Motor neuron (in vitro differentiated cells): ENCODE data around the gene DENND4B. TPM values are rescaled to one million over a fixed set of nuclear protein-coding genes. Genes with fewer than 3 reads are reported as not detected.
A peak's percentile ranks its signal among the peaks of the same experiment; 100 is the strongest.

Source experiments
- ATAC-seq, 8 experiments: fragments of 200-7000 bp; cut with Tn5 transposase; replicated peaks in 6 of 8; 2 replicates each; pipeline ENCODE4 v1.8.0; 2021; ENCODE audit warnings: mild to moderate bottlenecking in 8 of 8, moderate library complexity in 8 of 8
- H3K27ac ChIP-seq, 2 donors: fragments of 250-450 bp; sonication (Bioruptor Pico); 2 replicates each; pipeline ENCODE4 v1.9.0; 2021; ENCODE audit warnings: antibody characterized with exemption in 2 of 2, mild to moderate bottlenecking in 2 of 2, moderate library complexity in 1 of 2
- H3K4me1 ChIP-seq, 2 donors: fragments of 250-450 bp; sonication (Bioruptor Pico); replicated peaks in 1 of 2; 2 replicates each; pipeline ENCODE4 v1.6.1; 2021; ENCODE audit warnings: antibody characterized with exemption in 2 of 2, mild to moderate bottlenecking in 2 of 2, moderate library complexity in 1 of 2
- H3K4me3 ChIP-seq, 5 donors: fragments of 250-450 bp; sonication (Bioruptor Pico); 2 replicates each; pipeline ENCODE4 v1.9.0; 2021; ENCODE audit warnings: antibody characterized with exemption in 5 of 5, mild to moderate bottlenecking in 5 of 5, moderate library complexity in 4 of 5
- WGBS, 10 experiments: fragments of 450-650 bp; shearing (Covaris generic); methylation state at CpG; one replicate each; pipeline ENCODE4 v1.0.0; 2022; 5-methylcytosine and 5-hydroxymethylcytosine counted together
- in situ Hi-C, 9 experiments: fragments of 400-800 bp; cut with MboI; loops; one replicate each; pipeline ENCODE4 v1.15.0; 2021; ENCODE audit warnings: low sequenced_read_pairs in 9 of 9, low pct_unique_long_range_greater_than_20kb in 2 of 9; ENCODE audit not compliant: unreplicated experiment in 9 of 9
- total RNA-seq, 8 experiments: library from RNA; unstranded; fragments of 300-600 nt; gene quantifications; 2 replicates each; pipeline versions ENCODE4 v1.2.3 to v1.2.4, GENCODE V29; 2022

The DENND4B gene
- total RNA-seq, 8 experiments from 2014 or later: 11.5 to 46.0 (median 29.8) TPM

GRCh38 chr1:153968408-153968807 is 21.9 kb upstream of the DENND4B start:
- Histone ChIP-seq H3K4me1 (peaks cover 14 to 15% of the 10 kb centered on the region in 2 donors), H3K27ac (peak overlapping the region; percentile 73 to 83), H3K4me3 (peak overlapping the region; percentile 43 to 64 (median 54))
- 40 to 69% (median 43%) methylated on average over 1 to 8 of the region's 13 CpGs; no CpG with 5 or more reads in 6 of the 10 experiments for WGBS, 10 experiments
- ATAC-seq: no peak
- in situ Hi-C loops: loop anchor here in 1 of 9 experiments (25.0 kb wide), 1 partner anchor 306 kb away; the partner anchor contains the start of genes ILF2 and SNAPIN

DNA sequence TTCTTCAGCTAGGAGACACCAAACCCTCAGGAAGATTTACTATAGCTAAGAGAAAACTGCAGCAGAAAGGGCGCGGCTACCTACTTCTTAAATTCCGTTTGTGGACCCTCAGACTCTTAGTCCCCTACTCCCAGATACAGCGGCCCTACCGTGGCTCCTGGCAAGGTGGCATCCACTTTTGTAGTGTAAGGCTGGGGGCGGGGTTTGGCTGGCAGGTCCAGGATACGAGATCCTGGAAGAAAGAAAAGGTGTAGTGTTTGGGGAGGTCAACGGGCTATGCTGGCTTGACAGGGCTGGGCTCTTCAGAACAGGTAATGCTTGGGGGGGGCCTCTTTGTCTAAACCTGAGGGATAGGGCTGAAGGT is 21.5 kb upstream of the DENND4B start:
- in situ Hi-C loops: loop anchor here in 1 of 9 experiments (25.0 kb wide), 1 partner anchor 306 kb away; the partner anchor contains the start of genes ILF2 and SNAPIN
- Histone ChIP-seq H3K4me3 (peak overlapping the region; percentile 43 to 64 (median 54)), H3K4me1 (peaks cover 14 to 15% of the 10 kb centered on the region in 2 donors), H3K27ac (peak overlapping the region; percentile 73 to 83)
- ATAC-seq: no peak
- WGBS, 10 experiments: 0 to 32% (median 9%) methylated on average over 1 to 8 of the region's 8 CpGs; no CpG with 5 or more reads in 4 of the 10 experiments

- ATAC-seq: peak; percentile 71 to 87 (median 83)
- peak within 1 kb of the TSS; percentile 43 to 64 (median 54) for H3K4me3 ChIP-seq
- in situ Hi-C loops: loop anchor here in 1 of 9 experiments (25.0 kb wide), 1 partner anchor 305 kb away; the partner anchor contains the start of genes ILF2 and SNAPIN
- WGBS, 10 experiments: 0 to 5% (median 1%) methylated on average over 1 to 54 of the region's 60 CpGs
- peaks cover 19 to 20% of the 10 kb centered on the region in 2 donors for H3K4me1 ChIP-seq
- peak within 1 kb of the TSS; percentile 73 to 83 for H3K27ac ChIP-seq
These were observed 20.8 kb upstream of the DENND4B start, which contains the start of gene CREB3L4 for GRCh38 chr1:153967107-153967999. Gene CREB3L4 (plus strand): TSS chr1:153967902. CDS start chr1:153968526, 624 bp downstream.

DNA sequence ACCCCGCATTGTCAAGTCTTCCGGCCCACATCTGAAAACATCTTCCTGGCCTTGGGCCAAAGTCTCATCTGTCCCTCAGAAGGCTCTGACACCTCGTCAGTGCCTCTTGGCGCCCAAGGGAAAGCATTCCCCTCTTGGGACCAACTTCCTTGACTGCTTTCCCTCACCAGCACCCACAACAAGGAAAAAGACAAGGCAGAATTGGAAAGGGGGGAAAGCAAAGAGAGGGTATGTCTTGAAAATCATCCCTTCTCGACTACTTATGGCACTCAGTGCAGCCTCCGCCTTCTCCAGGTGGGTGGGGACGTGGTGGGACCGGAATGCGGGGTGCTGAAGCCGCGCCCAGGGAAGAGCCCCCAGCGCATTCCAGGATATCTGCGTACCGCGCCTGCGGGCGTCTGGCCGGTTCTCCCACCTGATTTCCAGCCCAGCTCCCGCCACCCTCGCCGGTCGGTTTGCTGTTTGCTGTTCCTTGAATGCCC is 17.4 kb upstream of the DENND4B start:
- ATAC-seq: peak; percentile 1 to 19 (median 5)
- Histone ChIP-seq H3K4me3 (peak overlapping the region; percentile 61 to 81 (median 77)), H3K4me1 (peaks cover 28 to 31% of the 10 kb centered on the region in 2 donors), H3K27ac (peak overlapping the region; percentile 54 to 82)
- in situ Hi-C loops: loop anchor here in 1 of 9 experiments (25.0 kb wide), 1 partner anchor 302 kb away; the partner anchor contains the start of genes ILF2 and SNAPIN
- WGBS, 10 experiments: 0 to 11% (median 3%) methylated on average over 3 to 10 of the region's 22 CpGs; no CpG with 5 or more reads in 1 of the 10 experiments

DNA sequence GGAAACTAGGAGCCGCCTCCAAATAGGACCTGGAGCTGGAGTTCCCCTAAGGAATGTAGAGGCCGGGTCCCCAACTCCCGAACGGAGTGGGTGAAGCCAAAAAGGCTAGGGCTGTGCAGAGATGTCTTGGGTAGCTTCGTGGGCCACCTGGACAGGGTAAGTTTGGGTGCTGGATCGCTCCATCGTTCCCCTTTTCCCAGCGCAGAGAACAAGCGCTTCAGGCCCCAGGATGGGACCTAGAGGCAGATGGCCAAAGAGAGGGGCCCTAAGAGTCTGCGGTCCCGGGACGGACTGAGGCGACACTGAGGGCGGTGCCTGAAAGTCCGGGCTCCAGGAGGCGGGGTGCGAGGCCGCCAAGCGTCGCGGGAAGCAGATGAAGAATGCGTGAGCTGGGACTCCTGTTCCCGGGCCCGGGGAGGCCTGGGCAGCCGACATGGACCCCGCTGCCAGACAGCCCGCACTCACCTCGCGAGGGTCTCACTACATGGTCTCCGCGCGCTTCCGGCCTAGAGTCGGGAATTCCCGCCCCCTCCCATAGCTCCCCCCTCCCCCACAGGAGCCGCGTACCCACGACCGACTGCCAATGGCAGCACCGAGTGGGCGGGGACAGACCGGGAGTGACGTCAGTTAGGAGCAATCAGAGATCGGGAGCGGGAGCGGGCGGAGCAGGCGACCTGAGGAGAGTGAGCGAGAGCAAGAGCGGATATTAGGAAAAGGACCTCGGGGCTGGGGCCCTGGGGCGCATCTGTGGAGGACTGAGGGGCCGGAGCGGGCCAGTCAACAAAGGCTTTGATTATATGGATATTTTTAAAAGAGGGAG is 16.7 kb upstream of the DENND4B start, which contains the start of gene SLC39A1:
Gene SLC39A1, minus strand, starts transcription at position 508 of the 820 bp plus-strand sequence. CDS start 822 bp downstream, outside the sequence.
- in situ Hi-C loops: loop anchor here in 1 of 9 experiments (25.0 kb wide), 1 partner anchor 301 kb away; the partner anchor contains the start of genes ILF2 and SNAPIN
- WGBS, 10 experiments: 0 to 2% (median 0%) methylated on average over 2 to 14 of the region's 54 CpGs; no CpG with 5 or more reads in 4 of the 10 experiments

DNA sequence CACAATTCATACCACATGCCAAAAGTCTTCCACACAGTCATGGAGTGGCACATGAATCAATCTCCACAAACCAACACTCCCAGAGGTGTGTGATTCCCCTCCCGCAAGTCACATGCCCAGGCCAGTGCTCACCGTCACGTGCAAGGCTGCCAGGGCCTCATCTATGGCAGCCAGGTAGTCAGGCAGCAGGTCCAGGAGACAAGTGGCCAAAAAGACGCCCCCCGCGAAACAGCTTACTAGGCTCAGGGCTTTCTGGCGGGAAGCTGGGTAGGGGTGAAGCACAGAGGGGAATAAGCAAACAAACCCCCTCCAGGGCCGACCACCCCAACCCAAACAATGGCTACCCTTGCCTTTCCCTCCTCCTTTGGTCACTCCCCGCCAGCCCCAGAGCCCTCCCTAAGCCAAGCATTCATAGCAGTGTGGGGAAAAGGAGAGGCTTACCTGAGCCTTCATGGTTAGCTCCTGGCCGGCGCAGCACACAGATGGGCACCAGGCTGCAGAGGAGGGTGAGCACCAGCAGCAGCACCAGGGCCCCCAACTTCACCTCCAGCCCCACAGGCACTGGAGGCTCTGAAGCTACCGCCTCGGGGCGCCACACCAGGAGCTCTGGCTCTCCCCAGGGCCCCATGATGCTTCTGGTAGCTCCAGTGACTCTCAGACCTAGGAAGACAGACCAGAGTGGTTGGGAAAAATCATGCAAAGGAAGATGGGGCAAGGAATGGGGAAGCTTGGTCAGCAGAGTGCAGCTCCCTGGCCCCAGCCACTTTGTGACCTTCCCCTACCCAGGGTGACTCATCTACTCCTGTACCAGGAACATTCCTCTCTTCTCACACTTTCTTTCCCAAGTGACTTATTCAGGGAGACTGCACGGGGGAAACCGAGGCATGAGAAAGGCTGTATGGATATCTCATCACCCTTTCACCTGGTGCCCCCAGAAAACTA is 15.8 kb upstream of the DENND4B start:
- 0 to 21% (median 11%) methylated on average over 1 to 8 of the region's 16 CpGs; no CpG with 5 or more reads in 3 of the 10 experiments for WGBS, 10 experiments
- Histone ChIP-seq H3K27ac (peak overlapping the region in 1 of 2 donors; percentile 82), H3K4me3 (peak overlapping the region; percentile 61 to 81 (median 77)), H3K4me1 (peaks cover 25 to 30% of the 10 kb centered on the region in 2 donors)
- peak in 2 of 8 experiments; percentile 0 for ATAC-seq
- in situ Hi-C loops: loop anchor here in 1 of 9 experiments (25.0 kb wide), 1 partner anchor 300 kb away; the partner anchor contains the start of genes ILF2 and SNAPIN

More for the DNA sequence above, 16.7 kb upstream of the DENND4B start, which contains the start of gene SLC39A1:
- Histone ChIP-seq H3K4me1 (peaks cover 24 to 30% of the 10 kb centered on the region in 2 donors), H3K4me3 (peak within 1 kb of the TSS; percentile 61 to 81 (median 77)), H3K27ac (peak within 1 kb of the TSS; percentile 54 to 82)
- peak; percentile 51 to 70 (median 66) for ATAC-seq

DNA sequence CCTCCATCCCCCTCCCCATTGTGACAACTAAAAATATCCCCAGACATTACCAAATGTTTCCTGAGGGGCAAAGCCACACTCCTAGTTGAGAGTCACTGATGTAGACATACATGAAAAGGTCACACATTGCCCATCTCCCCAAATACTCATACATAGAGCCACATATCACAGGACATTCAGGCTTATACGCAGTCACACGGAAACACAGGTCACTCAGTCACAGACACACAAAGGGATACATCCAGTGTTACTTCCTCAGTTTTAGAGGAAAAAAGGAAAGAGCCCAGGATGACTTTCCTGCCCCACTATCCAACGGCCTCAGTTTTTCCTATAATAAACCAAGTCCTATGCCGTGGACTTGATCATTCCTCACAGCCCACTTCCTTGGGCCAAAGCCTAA is 14.9 kb upstream of the DENND4B start:
- H3K27ac ChIP-seq: no peak overlapping the region
- WGBS, 10 experiments: 50 to 100% (median 82%) methylated on average over 1 to 4 of the region's 4 CpGs; no CpG with 5 or more reads in 3 of the 10 experiments
- H3K4me1 ChIP-seq: peaks cover 34 to 38% of the 10 kb centered on the region in 2 donors
- no peak for ATAC-seq
- peak overlapping the region in 1 of 5 donors; percentile 78 for H3K4me3 ChIP-seq
- in situ Hi-C loops: loop anchor here in 1 of 9 experiments (25.0 kb wide), 1 partner anchor 299 kb away; the partner anchor contains the start of genes ILF2 and SNAPIN

DNA sequence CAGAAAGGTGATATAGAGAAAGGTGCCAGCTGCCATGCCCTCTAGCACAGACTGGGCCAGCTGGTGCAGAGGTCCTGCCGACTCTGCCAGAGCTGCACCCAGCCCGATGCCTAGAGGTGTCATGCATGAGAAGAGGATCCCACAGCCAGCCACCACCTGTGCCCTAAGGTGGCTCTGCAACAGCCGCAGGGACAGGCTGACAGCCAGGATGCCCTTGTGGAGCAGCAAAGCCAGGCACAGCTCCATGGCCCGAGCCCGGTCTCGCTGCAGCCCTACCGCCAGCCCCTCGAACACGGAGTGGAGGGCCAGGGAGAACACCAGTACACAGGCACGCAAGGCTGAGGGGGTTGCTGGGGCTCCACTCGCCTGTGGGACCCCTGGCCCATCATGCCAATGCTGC is 13.7 kb upstream of the DENND4B start:
- in situ Hi-C loops: loop anchor here in 1 of 9 experiments (25.0 kb wide), 1 partner anchor 298 kb away; the partner anchor contains the start of genes ILF2 and SNAPIN
- Histone ChIP-seq H3K27ac (no peak overlapping the region), H3K4me3 (no peak overlapping the region), H3K4me1 (peaks cover 38 to 40% of the 10 kb centered on the region in 2 donors)
- 93 to 100% (median 96%) methylated on average over 1 to 8 of the region's 11 CpGs; no CpG with 5 or more reads in 6 of the 10 experiments for WGBS, 10 experiments
- ATAC-seq: no peak

GRCh38 chr1:153959454-153959853 is 12.9 kb upstream of the DENND4B start:
- in situ Hi-C loops: loop anchor here in 1 of 9 experiments (25.0 kb wide), 1 partner anchor 297 kb away; the partner anchor contains the start of genes ILF2 and SNAPIN
- Histone ChIP-seq H3K27ac (no peak overlapping the region), H3K4me3 (no peak overlapping the region), H3K4me1 (peaks cover 35 to 37% of the 10 kb centered on the region in 2 donors)
- no peak for ATAC-seq
- WGBS, 10 experiments: 63 to 100% (median 89%) methylated on average over 1 to 3 of the region's 3 CpGs; no CpG with 5 or more reads in 4 of the 10 experiments

GRCh38 chr1:153958961-153959260 is 12.4 kb upstream of the DENND4B start:
- WGBS, 10 experiments: 0 to 83% (median 38%) methylated on average over 1 to 4 of the region's 4 CpGs; no CpG with 5 or more reads in 2 of the 10 experiments
- no peak overlapping the region for H3K27ac ChIP-seq
- peaks cover 32 to 34% of the 10 kb centered on the region in 2 donors for H3K4me1 ChIP-seq
- peak overlapping the region in 4 of 5 donors; percentile 71 to 98 (median 84) for H3K4me3 ChIP-seq
- in situ Hi-C loops: loop anchor here in 1 of 9 experiments (25.0 kb wide), 1 partner anchor 297 kb away; the partner anchor contains the start of genes ILF2 and SNAPIN
- no peak for ATAC-seq
